ENCODE results near the gene SHISAL1.

SHISAL1 gene

DNA sequence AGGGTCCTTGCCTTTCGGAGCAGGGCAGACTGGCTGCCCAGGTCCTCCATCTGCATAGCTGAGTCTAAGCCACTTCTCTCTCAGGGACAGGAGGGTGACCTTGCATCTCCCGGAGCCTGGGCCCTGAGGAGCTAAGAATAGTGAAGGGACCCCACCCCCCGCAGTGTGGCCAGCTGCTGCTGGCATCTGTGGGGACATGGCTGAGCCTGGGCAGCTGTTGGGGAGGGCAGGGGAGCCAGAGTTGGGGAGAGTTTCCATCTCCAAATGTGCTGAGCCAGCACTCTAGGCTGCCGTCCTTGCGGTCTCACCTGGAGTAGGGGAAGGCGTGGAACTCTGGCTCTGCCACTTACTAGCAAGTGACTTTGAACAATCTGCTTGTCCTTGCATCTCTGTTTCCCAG, 34.8 kb upstream of the SHISAL1 start:
- Histone ChIP-seq H2AK5ac (ENCODE audit: low read length) (no peak overlapping the region), H3K9ac (ENCODE audit: low read length) (no peak overlapping the region), H3K23ac (ENCODE audit: low read length) (no peak overlapping the region), H3K4me2 (ENCODE audit: low read length) (no peak overlapping the region), H4K91ac (ENCODE audit: low read depth, low read length) (no peak overlapping the region), H3K79me1 (ENCODE audit: low read length) (peaks cover 5% of the 10 kb centered on the region), H3K4me1 (ENCODE audit: control insufficient read depth in 1 of 2, insufficient read depth in 2 of 2, low read length in 2 of 2) (peaks cover 16 to 18% of the 10 kb centered on the region in 2 experiments), H3K9me3 (ENCODE audit: insufficient read depth, low read depth, low read length) (no peaks in the 10 kb centered on the region), H3K4me3 (ENCODE audit: low read depth, low read length) (no peak overlapping the region), H3K4ac (ENCODE audit: low read depth, low read length) (no peak overlapping the region), H2BK12ac (ENCODE audit: low read length) (no peak overlapping the region), H2BK120ac (ENCODE audit: insufficient read depth, low read length, poor library complexity) (no peak overlapping the region), H3K79me2 (ENCODE audit: control insufficient read depth, insufficient read depth, low read length, poor library complexity) (no peaks in the 10 kb centered on the region), H3K18ac (ENCODE audit: low read length) (no peak overlapping the region), H3K27me3 (ENCODE audit: insufficient read depth, low read length) (no peaks in the 10 kb centered on the region), H2AFZ (ENCODE audit: insufficient read depth, low read length, poor library complexity) (no peak overlapping the region), H2BK5ac (ENCODE audit: low read depth, low read length, poor library complexity) (no peak overlapping the region), H4K8ac (ENCODE audit: low read depth, low read length) (no peak overlapping the region), H3K36me3 (ENCODE audit: control insufficient read depth in 1 of 2, insufficient read depth in 2 of 2, low read length in 2 of 2) (no peaks in the 10 kb centered on the region), H3K27ac (ENCODE audit: low read depth, low read length) (no peak overlapping the region), H3K14ac (ENCODE audit: low read length) (no peak overlapping the region), H4K12ac (ENCODE audit: low read depth, low read length) (no peak overlapping the region)
- DNase-seq = no peak
- no CpG with 5 or more reads among the region's 6 CpGs for WGBS (ENCODE audit: extremely low coverage, insufficient coverage, insufficient read length)

DNA sequence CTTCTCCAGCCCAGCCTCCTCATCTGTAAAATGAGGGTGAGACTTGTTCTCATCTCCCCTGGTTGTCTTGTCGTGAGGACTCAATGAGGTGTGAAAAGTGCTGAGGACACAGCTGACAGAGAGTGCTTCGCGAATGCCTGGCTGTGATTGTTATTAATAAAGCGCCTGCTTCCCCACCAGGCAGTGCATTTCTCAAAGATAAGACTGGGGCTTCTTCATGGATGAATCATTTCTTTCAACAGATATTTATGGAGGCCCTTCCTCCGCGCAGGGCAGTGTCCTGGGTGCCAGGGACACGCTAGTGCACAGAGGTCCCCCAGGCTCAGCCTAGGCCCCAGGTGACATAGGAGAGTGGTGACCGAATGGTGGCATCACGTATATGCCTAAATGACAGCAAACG, 34.3 kb upstream of the SHISAL1 start:
- H3K4ac ChIP-seq (ENCODE audit: low read depth, low read length) = no peak overlapping the region
- no peak overlapping the region for H2BK12ac ChIP-seq (ENCODE audit: low read length)
- H4K12ac ChIP-seq (ENCODE audit: low read depth, low read length) = no peak overlapping the region
- no peak overlapping the region for H3K23ac ChIP-seq (ENCODE audit: low read length)
- H3K79me2 ChIP-seq (ENCODE audit: control insufficient read depth, insufficient read depth, low read length, poor library complexity) = no peaks in the 10 kb centered on the region
- no peak overlapping the region for H3K14ac ChIP-seq (ENCODE audit: low read length)
- peak in 1 of 2 donors; percentile 18 for DNase-seq
- H2AFZ ChIP-seq (ENCODE audit: insufficient read depth, low read length, poor library complexity) = no peak overlapping the region
- H3K4me2 ChIP-seq (ENCODE audit: low read length) = no peak overlapping the region
- H2BK5ac ChIP-seq (ENCODE audit: low read depth, low read length, poor library complexity) = no peak overlapping the region
- no CpG with 5 or more reads among the region's 10 CpGs for WGBS (ENCODE audit: extremely low coverage, insufficient coverage, insufficient read length)
- H2BK120ac ChIP-seq (ENCODE audit: insufficient read depth, low read length, poor library complexity) = no peak overlapping the region
- H3K9me3 ChIP-seq (ENCODE audit: insufficient read depth, low read depth, low read length) = no peaks in the 10 kb centered on the region
- H2AK5ac ChIP-seq (ENCODE audit: low read length) = no peak overlapping the region
- H3K27ac ChIP-seq (ENCODE audit: low read depth, low read length) = no peak overlapping the region
- no peak overlapping the region for H3K9ac ChIP-seq (ENCODE audit: low read length)
- no peaks in the 10 kb centered on the region for H3K27me3 ChIP-seq (ENCODE audit: insufficient read depth, low read length)
- peaks cover 12 to 13% of the 10 kb centered on the region in 2 experiments for H3K4me1 ChIP-seq (ENCODE audit: control insufficient read depth in 1 of 2, insufficient read depth in 2 of 2, low read length in 2 of 2)
- H3K4me3 ChIP-seq (ENCODE audit: low read depth, low read length) = no peak overlapping the region
- peaks cover under 1% of the 10 kb centered on the region for H3K79me1 ChIP-seq (ENCODE audit: low read length)
- no peaks in the 10 kb centered on the region for H3K36me3 ChIP-seq (ENCODE audit: control insufficient read depth in 1 of 2, insufficient read depth in 2 of 2, low read length in 2 of 2)
- no peak overlapping the region for H4K8ac ChIP-seq (ENCODE audit: low read depth, low read length)
- H3K18ac ChIP-seq (ENCODE audit: low read length) = no peak overlapping the region
- H4K91ac ChIP-seq (ENCODE audit: low read depth, low read length) = no peak overlapping the region

DNA sequence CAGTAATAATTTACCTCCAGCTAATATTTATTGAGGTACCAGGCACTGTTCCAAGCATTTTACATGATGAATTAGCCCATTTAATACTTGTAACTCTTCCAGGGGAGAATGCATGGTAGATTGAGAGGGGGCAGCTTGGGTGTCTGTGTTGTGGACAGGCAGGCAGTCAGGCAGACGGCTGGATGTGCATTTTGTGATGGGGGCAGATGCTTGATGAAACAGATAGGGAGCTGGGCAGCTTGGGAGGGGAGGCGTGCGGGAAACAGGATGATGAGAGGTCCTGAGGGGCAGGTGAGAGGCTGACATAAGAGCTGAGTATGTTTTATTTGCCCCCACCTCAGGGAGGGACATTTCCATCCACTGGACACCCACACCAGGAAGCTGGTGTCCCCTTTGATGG, 33.1 kb upstream of the SHISAL1 start:
- Histone ChIP-seq H3K27me3 (ENCODE audit: insufficient read depth, low read length) (no peaks in the 10 kb centered on the region), H3K27ac (ENCODE audit: low read depth, low read length) (no peak overlapping the region), H3K4me2 (ENCODE audit: low read length) (no peak overlapping the region), H2BK5ac (ENCODE audit: low read depth, low read length, poor library complexity) (no peak overlapping the region), H3K9ac (ENCODE audit: low read length) (no peak overlapping the region), H3K79me2 (ENCODE audit: control insufficient read depth, insufficient read depth, low read length, poor library complexity) (no peaks in the 10 kb centered on the region), H3K4me1 (ENCODE audit: control insufficient read depth in 1 of 2, insufficient read depth in 2 of 2, low read length in 2 of 2) (peaks cover 7 to 10% of the 10 kb centered on the region in 2 experiments), H4K12ac (ENCODE audit: low read depth, low read length) (no peak overlapping the region), H3K9me3 (ENCODE audit: insufficient read depth, low read depth, low read length) (no peaks in the 10 kb centered on the region), H3K36me3 (ENCODE audit: control insufficient read depth in 1 of 2, insufficient read depth in 2 of 2, low read length in 2 of 2) (no peaks in the 10 kb centered on the region), H2BK12ac (ENCODE audit: low read length) (no peak overlapping the region), H3K14ac (ENCODE audit: low read length) (no peak overlapping the region), H2BK120ac (ENCODE audit: insufficient read depth, low read length, poor library complexity) (no peak overlapping the region), H3K23ac (ENCODE audit: low read length) (no peak overlapping the region), H3K79me1 (ENCODE audit: low read length) (no peaks in the 10 kb centered on the region), H4K8ac (ENCODE audit: low read depth, low read length) (no peak overlapping the region), H3K4me3 (ENCODE audit: low read depth, low read length) (no peak overlapping the region), H3K18ac (ENCODE audit: low read length) (no peak overlapping the region), H4K91ac (ENCODE audit: low read depth, low read length) (no peak overlapping the region), H2AFZ (ENCODE audit: insufficient read depth, low read length, poor library complexity) (no peak overlapping the region), H2AK5ac (ENCODE audit: low read length) (no peak overlapping the region), H3K4ac (ENCODE audit: low read depth, low read length) (no peak overlapping the region)
- no peak for DNase-seq
- no CpG with 5 or more reads among the region's 3 CpGs for WGBS (ENCODE audit: extremely low coverage, insufficient coverage, insufficient read length)

DNA sequence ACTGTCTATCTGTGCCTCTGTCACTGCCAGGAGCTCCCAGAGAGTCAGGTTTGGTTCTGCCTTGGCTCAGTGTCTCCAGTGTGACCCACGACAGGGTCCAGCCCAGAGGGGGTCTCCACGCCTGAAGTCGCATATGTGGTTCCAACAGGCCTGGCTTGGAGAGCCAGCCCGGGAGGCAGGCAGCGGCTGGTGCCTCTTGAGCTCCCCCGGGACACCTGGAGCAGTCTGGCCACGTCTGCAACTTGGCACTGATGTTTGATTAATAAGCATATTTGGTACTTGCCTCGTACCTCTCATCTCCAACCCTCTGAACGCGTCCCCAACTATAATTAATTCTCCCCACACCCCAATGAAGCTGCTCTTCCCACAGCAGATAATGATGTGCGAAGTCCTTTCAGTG, 31.7 kb upstream of the SHISAL1 start:
- H3K27ac ChIP-seq (ENCODE audit: low read depth, low read length) = no peak overlapping the region
- H2BK120ac ChIP-seq (ENCODE audit: insufficient read depth, low read length, poor library complexity) = no peak overlapping the region
- H2AFZ ChIP-seq (ENCODE audit: insufficient read depth, low read length, poor library complexity) = no peak overlapping the region
- H4K8ac ChIP-seq (ENCODE audit: low read depth, low read length) = no peak overlapping the region
- no peak for DNase-seq
- no peak overlapping the region for H3K4ac ChIP-seq (ENCODE audit: low read depth, low read length)
- H3K79me1 ChIP-seq (ENCODE audit: low read length) = no peaks in the 10 kb centered on the region
- no peak overlapping the region for H4K12ac ChIP-seq (ENCODE audit: low read depth, low read length)
- H3K4me2 ChIP-seq (ENCODE audit: low read length) = no peak overlapping the region
- H3K18ac ChIP-seq (ENCODE audit: low read length) = no peak overlapping the region
- H3K9ac ChIP-seq (ENCODE audit: low read length) = no peak overlapping the region
- H3K4me3 ChIP-seq (ENCODE audit: low read depth, low read length) = no peak overlapping the region
- H3K36me3 ChIP-seq (ENCODE audit: control insufficient read depth in 1 of 2, insufficient read depth in 2 of 2, low read length in 2 of 2) = no peaks in the 10 kb centered on the region
- peaks cover 5 to 8% of the 10 kb centered on the region in 2 experiments for H3K4me1 ChIP-seq (ENCODE audit: control insufficient read depth in 1 of 2, insufficient read depth in 2 of 2, low read length in 2 of 2)
- H3K27me3 ChIP-seq (ENCODE audit: insufficient read depth, low read length) = no peaks in the 10 kb centered on the region
- H2BK5ac ChIP-seq (ENCODE audit: low read depth, low read length, poor library complexity) = no peak overlapping the region
- H3K14ac ChIP-seq (ENCODE audit: low read length) = no peak overlapping the region
- no peak overlapping the region for H3K23ac ChIP-seq (ENCODE audit: low read length)
- H2AK5ac ChIP-seq (ENCODE audit: low read length) = no peak overlapping the region
- no CpG with 5 or more reads among the region's 11 CpGs for WGBS (ENCODE audit: extremely low coverage, insufficient coverage, insufficient read length)
- no peak overlapping the region for H4K91ac ChIP-seq (ENCODE audit: low read depth, low read length)
- no peaks in the 10 kb centered on the region for H3K79me2 ChIP-seq (ENCODE audit: control insufficient read depth, insufficient read depth, low read length, poor library complexity)
- no peak overlapping the region for H2BK12ac ChIP-seq (ENCODE audit: low read length)
- no peaks in the 10 kb centered on the region for H3K9me3 ChIP-seq (ENCODE audit: insufficient read depth, low read depth, low read length)
